HCT116 (cell line): ENCODE data around the gene BRMS1L. TPM values are rescaled to one million over a fixed set of nuclear protein-coding genes. Genes with fewer than 3 reads are reported as not detected.

Experiments
- total RNA-seq: library from RNA; stranded (reverse); gene quantifications from one replicate; pipeline ENCODE4 v1.2.1, GENCODE V29; 2021; ENCODE audit not compliant: unreplicated experiment

BRMS1L gene
- total RNA-seq, 1 experiment from 2014 or later, result 6.2 TPM

Other genes starting within 250 kb of the BRMS1L start
- 29.3 TPM for gene RALGAPA1, start 17.0 kb upstream of the BRMS1L start, total RNA-seq